ENCODE measurements around the gene ANO8. TPM values are rescaled to one million over a fixed set of nuclear protein-coding genes. Genes with fewer than 3 reads are reported as not detected.

ANO8 gene
- total RNA-seq, 6 experiments from 2014 or later: 5.0 to 8.8 (median 6.6) TPM

DNA sequence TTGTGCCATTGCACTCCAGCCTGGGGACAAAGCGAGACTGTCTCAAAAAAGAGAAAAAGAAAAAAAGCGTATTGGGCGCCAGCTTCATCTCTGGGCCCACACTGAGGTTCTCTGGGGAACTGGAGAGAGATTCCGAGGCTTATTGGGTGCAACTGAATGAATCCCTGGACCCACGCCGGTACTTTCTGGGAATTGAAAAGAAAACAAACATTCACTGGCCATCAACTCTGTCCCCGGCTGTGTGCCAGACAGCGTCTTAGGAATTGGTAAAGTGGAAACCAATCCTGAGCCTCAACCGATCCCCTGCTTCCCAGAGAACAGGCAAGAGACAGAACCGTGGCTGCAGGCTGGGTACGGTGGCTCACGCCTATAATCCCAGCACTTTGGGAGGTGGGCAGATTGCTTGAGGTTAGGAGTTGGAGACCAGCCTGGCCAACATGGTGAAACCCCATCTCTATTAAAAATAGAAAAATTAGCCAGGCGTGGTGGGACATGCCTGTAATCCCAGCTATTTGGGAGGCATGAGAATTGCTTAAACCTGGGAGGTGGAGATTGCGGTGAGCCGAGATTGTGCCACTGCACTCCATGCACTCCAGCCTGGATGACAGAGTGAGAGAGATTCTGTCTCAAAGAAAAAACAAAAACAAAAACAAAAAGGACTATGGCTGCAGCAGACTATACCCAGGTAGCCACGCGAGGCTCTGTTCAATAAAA is 8.6 kb downstream of the ANO8 start:
- DNase-seq (peak in 1 of 3 donors; percentile 76), ATAC-seq (peak; percentile 48 to 69 (median 68))
- H3K9me3 ChIP-seq: no peaks in the 10 kb centered on the region
- H3K27ac ChIP-seq: no peak overlapping the region
- WGBS (ENCODE audit: insufficient coverage, low coverage, low lambda C conversion rate, missing lambda C conversion rate): 43% methylated on average over 13 of the region's 17 CpGs
- no peak overlapping the region for H3K4me3 ChIP-seq
- no peaks in the 10 kb centered on the region for H3K36me3 ChIP-seq
- H3K27me3 ChIP-seq: no peaks in the 10 kb centered on the region
- peaks cover 0 to 30% (median 10%) of the 10 kb centered on the region in 4 donors for H3K4me1 ChIP-seq
- intact Hi-C loops (cut with DNase I): no loop called here
- TF ChIP-seq, protein P1, sequence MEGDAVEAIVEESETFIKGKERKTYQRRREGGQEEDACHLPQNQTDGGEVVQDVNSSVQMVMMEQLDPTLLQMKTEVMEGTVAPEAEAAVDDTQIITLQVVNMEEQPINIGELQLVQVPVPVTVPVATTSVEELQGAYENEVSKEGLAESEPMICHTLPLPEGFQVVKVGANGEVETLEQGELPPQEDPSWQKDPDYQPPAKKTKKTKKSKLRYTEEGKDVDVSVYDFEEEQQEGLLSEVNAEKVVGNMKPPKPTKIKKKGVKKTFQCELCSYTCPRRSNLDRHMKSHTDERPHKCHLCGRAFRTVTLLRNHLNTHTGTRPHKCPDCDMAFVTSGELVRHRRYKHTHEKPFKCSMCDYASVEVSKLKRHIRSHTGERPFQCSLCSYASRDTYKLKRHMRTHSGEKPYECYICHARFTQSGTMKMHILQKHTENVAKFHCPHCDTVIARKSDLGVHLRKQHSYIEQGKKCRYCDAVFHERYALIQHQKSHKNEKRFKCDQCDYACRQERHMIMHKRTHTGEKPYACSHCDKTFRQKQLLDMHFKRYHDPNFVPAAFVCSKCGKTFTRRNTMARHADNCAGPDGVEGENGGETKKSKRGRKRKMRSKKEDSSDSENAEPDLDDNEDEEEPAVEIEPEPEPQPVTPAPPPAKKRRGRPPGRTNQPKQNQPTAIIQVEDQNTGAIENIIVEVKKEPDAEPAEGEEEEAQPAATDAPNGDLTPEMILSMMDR (IDR thresholded peaks at IDR 0.05): no peak
- TF ChIP-seq POLR2A (IDR thresholded peaks at IDR 0.05): no peak

DNA sequence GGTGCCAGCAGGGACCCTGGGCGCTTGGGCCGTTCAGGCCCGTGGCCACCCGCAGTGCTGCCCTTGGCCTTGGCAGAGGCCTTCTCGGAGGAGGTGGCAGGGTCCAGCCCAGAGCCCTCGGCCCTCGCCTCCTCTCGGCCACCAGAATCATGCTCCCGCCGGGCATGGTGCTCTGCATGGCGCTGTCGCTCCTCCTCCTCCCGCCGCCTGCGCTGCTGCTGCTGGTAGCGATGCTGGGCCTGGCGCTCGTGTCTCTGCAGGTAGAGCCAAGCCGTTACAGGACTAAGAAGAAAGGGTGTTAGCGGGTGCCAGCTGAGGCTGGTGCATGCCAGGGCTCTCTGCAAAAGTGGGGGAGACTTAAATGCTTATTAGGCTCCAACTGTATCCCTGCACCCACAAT is 9.5 kb downstream of the ANO8 start:
- H3K27me3 ChIP-seq: no peaks in the 10 kb centered on the region
- no peak overlapping the region for H3K4me3 ChIP-seq
- WGBS (ENCODE audit: insufficient coverage, low coverage, low lambda C conversion rate, missing lambda C conversion rate): 82% methylated on average over 2 of the region's 20 CpGs
- peaks cover 0 to 7% (median 3%) of the 10 kb centered on the region in 4 donors for H3K36me3 ChIP-seq
- intact Hi-C loops (cut with DNase I): no loop called here
- no peak overlapping the region for H3K27ac ChIP-seq
- H3K4me1 ChIP-seq: peaks cover 0 to 30% (median 10%) of the 10 kb centered on the region in 4 donors
- no peak for TF ChIP-seq POLR2A (IDR thresholded peaks at IDR 0.05)
- TF ChIP-seq, protein P1 (IDR thresholded peaks at IDR 0.05): no peak
- no peaks in the 10 kb centered on the region for H3K9me3 ChIP-seq
- DNase-seq (no peak), ATAC-seq (no peak)

DNA sequence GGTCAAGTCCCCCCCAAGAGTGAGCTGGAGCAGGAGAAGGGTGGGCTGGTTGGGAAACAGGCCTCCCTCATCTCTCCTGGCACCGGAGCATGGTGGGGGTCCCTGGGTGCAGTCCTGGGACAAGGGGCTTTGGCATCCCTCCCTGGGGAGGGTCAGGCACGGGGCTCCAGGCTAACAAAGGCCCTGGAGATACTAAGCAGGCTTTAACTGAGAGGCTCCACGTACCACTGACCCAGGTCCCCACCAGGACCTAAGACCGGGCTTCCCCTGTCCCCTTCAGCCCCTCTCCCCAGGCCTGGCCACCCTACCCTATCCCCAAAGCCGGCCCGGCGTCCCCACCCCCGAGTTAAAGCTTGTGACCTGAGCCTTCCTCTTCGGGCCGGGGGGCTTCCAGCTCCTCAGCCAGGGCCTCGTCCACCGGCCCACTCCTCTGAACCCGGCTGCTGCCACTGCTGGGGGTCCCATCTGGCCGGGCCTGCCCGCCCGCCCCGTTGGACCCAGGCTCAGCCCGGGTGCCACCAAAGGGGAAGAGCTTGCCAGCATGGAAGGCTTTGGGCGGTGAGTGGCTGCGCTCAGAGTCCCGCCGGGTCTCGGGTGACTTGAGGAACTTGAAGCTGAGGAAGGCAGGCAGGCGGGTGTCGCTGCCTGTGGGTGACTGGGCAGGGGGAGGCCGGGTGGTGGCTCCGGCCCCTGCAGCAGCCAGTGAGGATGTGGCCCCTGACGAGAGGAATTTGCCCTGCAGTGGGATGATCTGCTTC is 10.1 kb downstream of the ANO8 start:
- Histone ChIP-seq H3K27ac (no peak overlapping the region), H3K27me3 (no peaks in the 10 kb centered on the region), H3K36me3 (peaks cover 0 to 12% (median 5%) of the 10 kb centered on the region in 4 donors), H3K4me3 (no peak overlapping the region), H3K9me3 (no peaks in the 10 kb centered on the region), H3K4me1 (peaks cover 0 to 30% (median 10%) of the 10 kb centered on the region in 4 donors)
- ATAC-seq (no peak), DNase-seq (no peak)
- intact Hi-C loops (cut with DNase I): no loop called here
- no CpG with 5 or more reads among the region's 28 CpGs for WGBS (ENCODE audit: insufficient coverage, low coverage, low lambda C conversion rate, missing lambda C conversion rate)
- TF ChIP-seq, protein P1 (IDR thresholded peaks at IDR 0.05): no peak
- TF ChIP-seq POLR2A (IDR thresholded peaks at IDR 0.05): no peak

DNA sequence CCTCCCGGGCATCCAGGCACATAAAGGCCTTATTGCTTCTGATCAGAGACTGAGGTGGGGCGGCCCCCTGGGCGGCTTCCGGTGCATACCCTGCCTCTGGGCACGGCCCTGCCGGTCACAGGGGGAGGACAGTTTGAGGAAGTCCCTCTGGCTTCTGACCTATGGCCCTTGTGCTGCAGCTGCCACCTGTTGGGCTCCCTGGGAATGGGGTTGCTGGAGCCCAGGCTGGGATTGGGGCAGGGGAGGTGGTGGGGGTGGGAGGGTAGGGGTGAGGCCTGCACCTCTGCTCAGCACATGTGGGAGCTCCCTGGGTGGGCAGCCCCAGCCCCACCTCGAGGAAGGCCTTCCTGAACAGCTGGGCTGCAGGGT is 10.7 kb downstream of the ANO8 start:
- Histone ChIP-seq H3K27me3 (no peaks in the 10 kb centered on the region), H3K9me3 (no peaks in the 10 kb centered on the region), H3K27ac (no peak overlapping the region), H3K4me1 (peaks cover 0 to 27% (median 10%) of the 10 kb centered on the region in 4 donors), H3K36me3 (peaks cover 0 to 16% (median 6%) of the 10 kb centered on the region in 4 donors), H3K4me3 (no peak overlapping the region)
- intact Hi-C loops (cut with DNase I): no loop called here
- TF ChIP-seq, protein P1 (IDR thresholded peaks at IDR 0.05): no peak
- TF ChIP-seq POLR2A (IDR thresholded peaks at IDR 0.05): no peak
- WGBS (ENCODE audit: insufficient coverage, low coverage, low lambda C conversion rate, missing lambda C conversion rate): no CpG with 5 or more reads among the region's 7 CpGs
- ATAC-seq (peak in 1 of 4 donors; percentile 5), DNase-seq (no peak)

All from right lobe of liver (tissue), 6 donors.